Ovary (tissue), 3 donors: Measurements from ENCODE around the gene OCLN.

ENCODE experiments used
- POLR2A ChIP-seq: fragments of 450-650 bp; IDR thresholded peaks from one replicate; pipeline ENCODE4 v1.6.1; 2017; ENCODE audit warnings: antibody characterized with exemption, mild to moderate bottlenecking, moderate library complexity
- TF ChIP-seq, protein P1 (sequence below), 3 donors: fragments of 450-650 bp in 2 of 3; fragments of 200-600 bp in 1 of 3; IDR thresholded peaks; one replicate each; pipeline versions ENCODE4 v1.5.1 to v1.8.0; 2016 to 2022; ENCODE audit warnings: antibody characterized with exemption in 3 of 3, mild to moderate bottlenecking in 1 of 3
- donor health status: DM: no; HTN: no; CAD: no.

GRCh38 chr5:69444127-69444754 is 48.3 kb upstream of the OCLN start:
- TF ChIP-seq POLR2A, result no peak
- TF ChIP-seq, protein P1, sequence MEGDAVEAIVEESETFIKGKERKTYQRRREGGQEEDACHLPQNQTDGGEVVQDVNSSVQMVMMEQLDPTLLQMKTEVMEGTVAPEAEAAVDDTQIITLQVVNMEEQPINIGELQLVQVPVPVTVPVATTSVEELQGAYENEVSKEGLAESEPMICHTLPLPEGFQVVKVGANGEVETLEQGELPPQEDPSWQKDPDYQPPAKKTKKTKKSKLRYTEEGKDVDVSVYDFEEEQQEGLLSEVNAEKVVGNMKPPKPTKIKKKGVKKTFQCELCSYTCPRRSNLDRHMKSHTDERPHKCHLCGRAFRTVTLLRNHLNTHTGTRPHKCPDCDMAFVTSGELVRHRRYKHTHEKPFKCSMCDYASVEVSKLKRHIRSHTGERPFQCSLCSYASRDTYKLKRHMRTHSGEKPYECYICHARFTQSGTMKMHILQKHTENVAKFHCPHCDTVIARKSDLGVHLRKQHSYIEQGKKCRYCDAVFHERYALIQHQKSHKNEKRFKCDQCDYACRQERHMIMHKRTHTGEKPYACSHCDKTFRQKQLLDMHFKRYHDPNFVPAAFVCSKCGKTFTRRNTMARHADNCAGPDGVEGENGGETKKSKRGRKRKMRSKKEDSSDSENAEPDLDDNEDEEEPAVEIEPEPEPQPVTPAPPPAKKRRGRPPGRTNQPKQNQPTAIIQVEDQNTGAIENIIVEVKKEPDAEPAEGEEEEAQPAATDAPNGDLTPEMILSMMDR (IDR thresholded peaks at IDR 0.05), result no peak
